Measurements from ENCODE around the gene LAYN. TPM values are rescaled to one million over a fixed set of nuclear protein-coding genes. Genes with fewer than 3 reads are reported as not detected.

LAYN gene
- total RNA-seq, 1 experiment from 2014 or later = 19.3 TPM

GRCh38 chr11:111531136-111531535 lies 9.4 kb upstream of the LAYN start:
- no peak for DNase-seq (ENCODE audit: low read depth)

GRCh38 chr11:111531687-111532364 lies 8.7 kb upstream of the LAYN start:
- peak; percentile 89 for DNase-seq (ENCODE audit: low read depth)

- no peak for DNase-seq (ENCODE audit: low read depth)
These were observed 8.2 kb upstream of the LAYN start for GRCh38 chr11:111532365-111532709.

- DNase-seq (ENCODE audit: low read depth) = no peak
These were observed 5.2 kb upstream of the LAYN start for GRCh38 chr11:111535281-111535680.

GRCh38 chr11:111537336-111537860 lies 3.1 kb upstream of the LAYN start:
- DNase-seq (ENCODE audit: low read depth) = no peak

GRCh38 chr11:111538407-111539114 lies 2.0 kb upstream of the LAYN start:
- DNase-seq (ENCODE audit: low read depth) = no peak

GRCh38 chr11:111539426-111540113 lies 950 bp upstream of the LAYN start:
- DNase-seq (ENCODE audit: low read depth) = no peak

GRCh38 chr11:111540937-111541253 lies 375 bp downstream of the LAYN start:
- no peak for DNase-seq (ENCODE audit: low read depth)

GRCh38 chr11:111541254-111542061 lies 938 bp downstream of the LAYN start:
- DNase-seq (ENCODE audit: low read depth) = peak; percentile 82

- DNase-seq (ENCODE audit: low read depth) = no peak
These were observed 2.2 kb downstream of the LAYN start for GRCh38 chr11:111542606-111543275.

GRCh38 chr11:111548525-111548924 lies 8.0 kb downstream of the LAYN start:
- no peak for DNase-seq (ENCODE audit: low read depth)

GRCh38 chr11:111549196-111549868 lies 8.8 kb downstream of the LAYN start:
- DNase-seq (ENCODE audit: low read depth) = no peak

- DNase-seq (ENCODE audit: low read depth) = no peak
These were observed 9.3 kb downstream of the LAYN start for GRCh38 chr11:111549869-111550203.

GRCh38 chr11:111550258-111550657 lies 9.7 kb downstream of the LAYN start:
- DNase-seq (ENCODE audit: low read depth) = no peak

- DNase-seq (ENCODE audit: low read depth) = no peak
These were observed 14.0 kb downstream of the LAYN start for GRCh38 chr11:111554532-111554931.

GRCh38 chr11:111555255-111555654 lies 14.7 kb downstream of the LAYN start:
- DNase-seq (ENCODE audit: low read depth) = no peak

- peak; percentile 85 for DNase-seq (ENCODE audit: low read depth)
These were observed 17.0 kb downstream of the LAYN start for GRCh38 chr11:111557425-111558111.

GRCh38 chr11:111559800-111560464 lies 19.4 kb downstream of the LAYN start:
- DNase-seq (ENCODE audit: low read depth) = no peak

- DNase-seq (ENCODE audit: low read depth) = no peak
These were observed 20.3 kb downstream of the LAYN start for GRCh38 chr11:111560800-111561199.

- no peak for DNase-seq (ENCODE audit: low read depth)
These were observed 20.8 kb downstream of the LAYN start for GRCh38 chr11:111561306-111561705.
